ENCODE results near the gene RTN4RL2.

RTN4RL2 gene

GRCh38 chr11:57481315-57481714, 21.0 kb downstream of the RTN4RL2 start:
- DNase-seq (ENCODE audit: low spot score), result no peak

GRCh38 chr11:57481915-57482781, 21.8 kb downstream of the RTN4RL2 start:
- DNase-seq (ENCODE audit: low spot score), result no peak

- no peak for DNase-seq (ENCODE audit: low spot score)
These were observed 22.6 kb downstream of the RTN4RL2 start for GRCh38 chr11:57482782-57483561.

- no peak for DNase-seq (ENCODE audit: low spot score)
These were observed 23.2 kb downstream of the RTN4RL2 start for GRCh38 chr11:57483562-57483918.

- no peak for DNase-seq (ENCODE audit: low spot score)
These were observed 23.9 kb downstream of the RTN4RL2 start for GRCh38 chr11:57484141-57484710.

GRCh38 chr11:57485217-57485990, 25.1 kb downstream of the RTN4RL2 start:
- no peak for DNase-seq (ENCODE audit: low spot score)

- DNase-seq (ENCODE audit: low spot score), result no peak
These were observed 26.9 kb downstream of the RTN4RL2 start for GRCh38 chr11:57487021-57487778.

- no peak for DNase-seq (ENCODE audit: low spot score)
These were observed 27.8 kb downstream of the RTN4RL2 start for GRCh38 chr11:57487920-57488659.

- no peak for DNase-seq (ENCODE audit: low spot score)
These were observed 30.3 kb downstream of the RTN4RL2 start for GRCh38 chr11:57490456-57491248.

- DNase-seq (ENCODE audit: low spot score), result peak; percentile 33
These were observed 31.2 kb downstream of the RTN4RL2 start for GRCh38 chr11:57491371-57492061.

- peak; percentile 88 for DNase-seq (ENCODE audit: low spot score)
These were observed 33.5 kb downstream of the RTN4RL2 start for GRCh38 chr11:57493507-57494503.

GRCh38 chr11:57496109-57496820, 35.9 kb downstream of the RTN4RL2 start:
- no peak for DNase-seq (ENCODE audit: low spot score)

- no peak for DNase-seq (ENCODE audit: low spot score)
These were observed 37.2 kb downstream of the RTN4RL2 start for GRCh38 chr11:57497303-57498247.

- DNase-seq (ENCODE audit: low spot score), result no peak
These were observed 38.2 kb downstream of the RTN4RL2 start for GRCh38 chr11:57498540-57498939.

- peak; percentile 68 for DNase-seq (ENCODE audit: low spot score)
These were observed 39.2 kb downstream of the RTN4RL2 start for GRCh38 chr11:57499413-57499982.

GRCh38 chr11:57499983-57500461, 39.7 kb downstream of the RTN4RL2 start:
- no peak for DNase-seq (ENCODE audit: low spot score)

Data from SW480 (cell line).